HCT116 (cell line): ENCODE data around the gene HCN2. TPM values are rescaled to one million over a fixed set of nuclear protein-coding genes. Genes with fewer than 3 reads are reported as not detected.
"Not testable (repeated sequence)": the region's sequence is repeated elsewhere in the genome, so short reads cannot be mapped to it uniquely, and the experiment has no call there.

ENCODE experiments used
- ATAC-seq: fragments of 200-7000 bp; cut with Tn5 transposase; 2 replicates; pipeline ENCODE4 v1.9.1; 2020; ENCODE audit warnings: mild to moderate bottlenecking, moderate library complexity
- BruUV-seq: library from RNA; stranded (reverse); fragments of 400-500 nt; replicated peaks from 2 replicates; lab custom pipeline; 2021; lab: Mats Ljungman, UMichigan
- CTCF ChIA-PET: fragments of 300-600 bp; sonication (Branson Sonifier 250); formaldehyde crosslinking; loops from one replicate; lab custom pipeline; 2021; ENCODE audit warnings: antibody characterized with exemption; lab: Charles Lee
- POLR2A ChIA-PET: fragments of 300-600, 350-600 bp; sonication (Branson Sonifier 250); formaldehyde crosslinking; loops from one replicate; lab custom pipeline; 2021; ENCODE audit warnings: antibody characterized with exemption; lab: Charles Lee
- RAD21 ChIA-PET, 2 experiments: fragments of 300-600 bp; sonication (Branson Sonifier 250); formaldehyde crosslinking; loops; one replicate each; lab custom pipeline; 2023; ENCODE audit warnings: low total read pairs in 2 of 2; ENCODE audit not compliant: uncharacterized antibody in 2 of 2, unreplicated experiment in 2 of 2, low non-redundant PET in 1 of 2; lab: Charles Lee
- DNase-seq: peaks from one replicate; pipeline ENCODE4 v3.0.0-alpha.2; 2010; ENCODE audit warnings: low read depth, low spot score
- H2AFZ ChIP-seq: fragments of 200-600 bp; shearing (Covaris generic), sonication (generic); 2 replicates; pipeline ENCODE4 v1.6.1; 2017; ENCODE audit warnings: low read depth, mixed run types, mixed read lengths, antibody characterized with exemption, low read length; ENCODE audit not compliant: poor library complexity, severe bottlenecking
- H3K27ac ChIP-seq: 2 replicates; pipeline ENCODE4 v1.5.1; 2012; ENCODE audit warnings: low read depth, low read length
- H3K27me3 ChIP-seq: fragments of 200-600 bp; sonication (generic); 2 replicates; pipeline ENCODE4 v1.6.1; 2016; ENCODE audit warnings: mixed run types, low read length, mixed read lengths; ENCODE audit not compliant: insufficient read depth
- H3K36me3 ChIP-seq, 2 experiments: fragments of 200-500 bp in 1 of 2; fragments of 200-600 bp in 1 of 2; sonication (Bioruptor generic) in 1 of 2; sonication (generic) in 1 of 2; 2 replicates each; pipeline versions ENCODE4 v1.5.1 to v1.6.1; 2014 to 2016; ENCODE audit warnings: low read length in 2 of 2, inconsistent platforms in 1 of 2, mixed read lengths in 1 of 2, mixed run types in 1 of 2; ENCODE audit not compliant: insufficient read depth in 2 of 2, control insufficient read depth in 1 of 2
- H3K4me1 ChIP-seq, 2 experiments: fragments of 200-600 bp in 1 of 2; sonication (generic) in 1 of 2; 2 replicates each; pipeline versions ENCODE4 v1.5.1 to v1.6.1; 2012 to 2017; ENCODE audit warnings: low read length in 2 of 2, inconsistent platforms in 1 of 2, mild to moderate bottlenecking in 1 of 2, mixed read lengths in 1 of 2, mixed run types in 1 of 2, moderate library complexity in 1 of 2; ENCODE audit not compliant: insufficient read depth in 2 of 2, control insufficient read depth in 1 of 2
- H3K4me2 ChIP-seq: fragments of 200-600 bp; sonication (generic); 2 replicates; pipeline ENCODE4 v1.6.1; 2017; ENCODE audit warnings: mixed run types, low read length, mixed read lengths
- H3K4me3 ChIP-seq, 2 experiments: fragments of 200-600 bp in 1 of 2; sonication (generic) in 1 of 2; replicated peaks in 1 of 2; 2 replicates each; pipeline ENCODE4 v1.5.1; 2011 to 2016; ENCODE audit warnings: low read length in 2 of 2, control low read depth in 1 of 2, low read depth in 1 of 2, mild to moderate bottlenecking in 1 of 2, mixed read lengths in 1 of 2, mixed run types in 1 of 2
- H3K79me2 ChIP-seq: fragments of 200-600 bp; sonication (generic); 2 replicates; pipeline ENCODE4 v1.6.1; 2017; ENCODE audit warnings: mild to moderate bottlenecking, mixed run types, low read length, moderate library complexity, mixed read lengths; ENCODE audit not compliant: insufficient read depth
- H3K9ac ChIP-seq: fragments of 200-600 bp; sonication (generic); 2 replicates; pipeline ENCODE4 v1.6.1; 2016; ENCODE audit warnings: low read length, mixed read lengths
- H3K9me2 ChIP-seq: fragments of 200-600 bp; sonication (generic), shearing (Covaris generic); 2 replicates; pipeline ENCODE4 v1.6.1; 2017; ENCODE audit warnings: mixed run types, mild to moderate bottlenecking, moderate library complexity; ENCODE audit not compliant: insufficient read depth
- H3K9me3 ChIP-seq, 2 experiments: fragments of 200-500 bp in 1 of 2; fragments of 200-600 bp in 1 of 2; sonication (Bioruptor generic) in 1 of 2; sonication (generic) in 1 of 2; 2 replicates each; pipeline ENCODE4 v1.6.1; 2014 to 2017; ENCODE audit warnings: low read length in 2 of 2, mixed read lengths in 2 of 2, inconsistent platforms in 1 of 2, low read depth in 1 of 2, mild to moderate bottlenecking in 1 of 2, mixed run types in 1 of 2, moderate library complexity in 1 of 2; ENCODE audit not compliant: control insufficient read depth in 1 of 2, insufficient read depth in 1 of 2
- H4K20me1 ChIP-seq: fragments of 200-600 bp; sonication (generic), shearing (Covaris generic); 2 replicates; pipeline ENCODE4 v1.6.1; 2017; ENCODE audit warnings: mixed run types, mild to moderate bottlenecking, moderate library complexity; ENCODE audit not compliant: insufficient read depth
- intact Hi-C: fragments of 100-400 bp; cut with micrococcal nuclease; formaldehyde crosslinking; loops from 2 replicates; pipeline ENCODE4 v1.10.0; 2022
- total RNA-seq: library from RNA; stranded (reverse); gene quantifications from one replicate; pipeline ENCODE4 v1.2.1, GENCODE V29; 2021; ENCODE audit not compliant: unreplicated experiment
- TF ChIP-seq, protein P1 (sequence below), 3 experiments: fragments of 200-600 bp in 1 of 3; sonication (generic) in 1 of 3; IDR thresholded peaks in 2 of 3; conservative IDR thresholded peaks in 1 of 3; 2 replicates each; pipeline ENCODE4 v1.5.1; 2012 to 2017; ENCODE audit warnings: low read depth in 2 of 3, low read length in 2 of 3, antibody characterized with exemption in 1 of 3, borderline replicate concordance in 1 of 3, control low read depth in 1 of 3, mild to moderate bottlenecking in 1 of 3, mixed read lengths in 1 of 3, mixed run types in 1 of 3, moderate library complexity in 1 of 3; ENCODE audit not compliant: insufficient read depth in 1 of 3
- TF ChIP-seq, protein P2 (sequence below): IDR thresholded peaks from 2 replicates; pipeline ENCODE4 v1.6.1; 2012

Gene HCN2
- total RNA-seq, 1 experiment from 2014 or later, result 2.4 TPM

GRCh38 chr19:605061-605971 lies 15.6 kb downstream of the HCN2 start:
- TF ChIP-seq, protein P1, sequence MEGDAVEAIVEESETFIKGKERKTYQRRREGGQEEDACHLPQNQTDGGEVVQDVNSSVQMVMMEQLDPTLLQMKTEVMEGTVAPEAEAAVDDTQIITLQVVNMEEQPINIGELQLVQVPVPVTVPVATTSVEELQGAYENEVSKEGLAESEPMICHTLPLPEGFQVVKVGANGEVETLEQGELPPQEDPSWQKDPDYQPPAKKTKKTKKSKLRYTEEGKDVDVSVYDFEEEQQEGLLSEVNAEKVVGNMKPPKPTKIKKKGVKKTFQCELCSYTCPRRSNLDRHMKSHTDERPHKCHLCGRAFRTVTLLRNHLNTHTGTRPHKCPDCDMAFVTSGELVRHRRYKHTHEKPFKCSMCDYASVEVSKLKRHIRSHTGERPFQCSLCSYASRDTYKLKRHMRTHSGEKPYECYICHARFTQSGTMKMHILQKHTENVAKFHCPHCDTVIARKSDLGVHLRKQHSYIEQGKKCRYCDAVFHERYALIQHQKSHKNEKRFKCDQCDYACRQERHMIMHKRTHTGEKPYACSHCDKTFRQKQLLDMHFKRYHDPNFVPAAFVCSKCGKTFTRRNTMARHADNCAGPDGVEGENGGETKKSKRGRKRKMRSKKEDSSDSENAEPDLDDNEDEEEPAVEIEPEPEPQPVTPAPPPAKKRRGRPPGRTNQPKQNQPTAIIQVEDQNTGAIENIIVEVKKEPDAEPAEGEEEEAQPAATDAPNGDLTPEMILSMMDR (IDR thresholded peaks at IDR 0.05 in 2 of 3, conservative IDR thresholded peaks at IDR 0.05 in 1 of 3; ENCODE audit: borderline replicate concordance in 1 of 3, insufficient read depth in 1 of 3, low read depth in 2 of 3, low read length in 2 of 3), result peak in 2 of 3 experiments; percentile 43 to 88; a peak in 5 of 6 replicates
- DNase-seq, H3K4me2 ChIP-seq, CTCF ChIA-PET, intact Hi-C loops, H3K79me2 ChIP-seq, H2AFZ ChIP-seq, H3K4me3 ChIP-seq, H3K36me3 ChIP-seq, BruUV-seq, POLR2A ChIA-PET, H4K20me1 ChIP-seq, H3K9me2 ChIP-seq, H3K27ac ChIP-seq, H3K9ac ChIP-seq, H3K27me3 ChIP-seq, H3K9me3 ChIP-seq, RAD21 ChIA-PET: not testable (repeated sequence)
- 0 out of 2 replicates have a peak, but pooled peaks have one; percentile 30 for ATAC-seq
- H3K4me1 ChIP-seq, result peaks cover 8 to 11% of the 10 kb centered on the region in 2 experiments; a peak in 3 of 4 replicates

GRCh38 chr19:607301-608154 lies 17.8 kb downstream of the HCN2 start:
- BruUV-seq, result no TSS peak
- intact Hi-C loops, result no loop called here
- CTCF ChIA-PET, result no interaction called here

More at GRCh38 chr19:607301-608154, 17.8 kb downstream of the HCN2 start:
- no peak for DNase-seq
- Histone ChIP-seq H3K79me2 (no peaks in the 10 kb centered on the region), H3K27ac (no peak overlapping the region)
- TF ChIP-seq, protein P1 (IDR thresholded peaks at IDR 0.05 in 2 of 3, conservative IDR thresholded peaks at IDR 0.05 in 1 of 3; ENCODE audit: borderline replicate concordance in 1 of 3, insufficient read depth in 1 of 3, low read depth in 2 of 3, low read length in 2 of 3), result no peak
- TF ChIP-seq, protein P2, sequence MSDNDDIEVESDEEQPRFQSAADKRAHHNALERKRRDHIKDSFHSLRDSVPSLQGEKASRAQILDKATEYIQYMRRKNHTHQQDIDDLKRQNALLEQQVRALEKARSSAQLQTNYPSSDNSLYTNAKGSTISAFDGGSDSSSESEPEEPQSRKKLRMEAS, result no peak
- TF ChIP-seq, all 23 proteins: peak for 0
- ChIA-PET POLR2A (no interaction called here), RAD21 (no interaction called here)
- no peak for ATAC-seq
- Histone ChIP-seq H3K9me2 (no peaks in the 10 kb centered on the region), H3K9me3 (no peaks in the 10 kb centered on the region), H2AFZ (no peak overlapping the region), H4K20me1 (no peaks in the 10 kb centered on the region), H3K4me2 (no peak overlapping the region), H3K36me3 (no peaks in the 10 kb centered on the region), H3K4me3 (no peak overlapping the region), H3K9ac (no peak overlapping the region), H3K4me1 (peaks cover 8 to 11% of the 10 kb centered on the region in 2 experiments; a peak in 3 of 4 replicates), H3K27me3 (no peaks in the 10 kb centered on the region)
